ACHN (cell line): ENCODE results near the gene TUT1.
"Not testable (repeated sequence)": the region's sequence is repeated elsewhere in the genome, so short reads cannot be mapped to it uniquely, and the experiment has no call there.

Source experiments
- DNase-seq: peaks from one replicate; pipeline ENCODE4 v3.0.0-alpha.2; 2015
- in situ Hi-C: cut with HindIII; loops from 2 replicates; pipeline ENCODE4 v1.10.0; 2017; ENCODE audit warnings: low sequenced_read_pairs, low pct_ligation_motif_present, low pct_unique_long_range_greater_than_20kb

The TUT1 gene

DNA sequence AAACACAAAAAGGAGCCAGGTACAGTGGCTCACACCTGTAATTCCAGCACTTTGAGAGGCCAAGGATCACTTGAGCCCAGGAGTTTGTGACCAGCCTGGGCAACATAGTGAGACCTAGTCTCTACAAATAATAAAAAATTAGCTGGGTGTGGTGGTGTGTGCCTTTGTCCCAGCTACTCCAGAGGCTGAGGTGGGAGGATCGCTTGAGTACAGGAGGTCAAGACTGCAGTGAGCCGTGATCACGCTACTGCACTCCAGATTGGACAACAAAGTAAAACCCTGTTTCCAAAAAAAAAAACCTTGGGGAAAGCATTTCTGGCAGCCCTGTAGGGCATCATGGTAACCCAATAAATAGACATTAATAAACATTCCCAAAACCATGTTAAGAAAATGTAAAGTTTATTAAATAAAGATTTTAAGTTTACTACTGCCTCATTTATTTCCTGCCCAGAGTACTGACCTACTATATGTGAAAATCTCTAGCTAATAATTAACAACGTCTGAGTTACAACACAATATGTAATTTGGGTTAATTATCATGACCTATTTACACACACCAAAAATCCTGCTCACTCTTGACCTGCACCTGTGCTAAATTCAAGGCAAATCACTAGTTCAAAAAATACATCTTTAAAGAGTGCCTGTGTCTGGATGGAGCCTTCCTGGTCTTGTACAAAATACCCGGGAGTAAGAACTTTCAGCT, 26.1 kb downstream of the TUT1 start:
- no peak for DNase-seq
- in situ Hi-C loops: no loop called here

DNA sequence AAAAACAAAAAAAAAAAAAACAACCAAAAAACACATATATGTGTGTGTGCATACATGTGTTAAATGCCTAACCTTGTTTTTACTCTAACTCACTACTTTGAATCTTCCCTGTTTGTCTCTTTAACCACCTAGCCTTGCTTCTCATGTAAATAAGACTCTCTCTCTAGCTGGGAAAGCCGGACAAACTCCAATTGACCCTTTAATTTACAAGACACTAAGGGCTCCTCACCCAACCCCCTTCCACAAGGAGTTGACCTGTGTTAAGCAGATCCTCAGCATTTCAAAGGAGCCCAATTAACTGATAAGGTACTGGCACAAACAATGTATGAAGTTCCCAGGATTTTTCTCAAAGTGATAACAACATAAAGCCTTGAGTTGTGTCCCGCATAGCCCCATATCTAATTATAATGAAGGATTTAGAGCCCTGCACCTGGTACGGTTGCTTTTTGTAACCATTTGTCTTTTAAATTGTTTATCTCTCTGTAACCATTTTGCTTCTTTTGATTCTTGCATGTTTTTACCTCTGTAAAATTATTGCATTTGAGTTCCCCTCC, 29.6 kb downstream of the TUT1 start:
- DNase-seq: not testable (repeated sequence)

DNA sequence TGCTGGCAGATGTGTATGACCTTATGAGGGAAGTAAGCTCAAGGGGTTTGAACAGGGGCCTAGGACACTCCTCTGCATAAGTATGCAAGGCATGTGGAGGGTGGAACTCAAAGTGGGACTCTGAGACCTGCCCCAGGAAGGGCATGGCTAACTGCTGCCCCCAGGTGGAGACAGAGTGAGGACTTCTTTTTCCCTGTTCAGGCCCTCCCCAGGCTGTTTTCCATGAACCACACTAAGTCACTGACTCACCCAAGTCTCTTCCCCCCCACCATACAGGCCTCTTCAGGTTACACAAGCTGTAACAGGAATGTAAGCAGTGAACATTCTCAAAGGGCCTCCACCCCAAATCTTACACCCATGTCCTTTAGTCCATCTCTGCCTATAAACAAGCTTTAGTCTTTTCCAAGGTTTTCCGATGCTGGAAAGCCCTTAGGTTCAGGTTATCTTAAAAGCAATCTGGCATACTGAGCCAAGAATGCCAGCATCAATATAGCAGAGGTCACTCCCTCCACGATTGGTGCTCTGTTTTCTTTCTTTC, 30.7 kb downstream of the TUT1 start:
- in situ Hi-C loops: no loop called here
- DNase-seq: peak; percentile 95

More for the DNA sequence above, 29.6 kb downstream of the TUT1 start:
- in situ Hi-C loops: not testable (repeated sequence)

DNA sequence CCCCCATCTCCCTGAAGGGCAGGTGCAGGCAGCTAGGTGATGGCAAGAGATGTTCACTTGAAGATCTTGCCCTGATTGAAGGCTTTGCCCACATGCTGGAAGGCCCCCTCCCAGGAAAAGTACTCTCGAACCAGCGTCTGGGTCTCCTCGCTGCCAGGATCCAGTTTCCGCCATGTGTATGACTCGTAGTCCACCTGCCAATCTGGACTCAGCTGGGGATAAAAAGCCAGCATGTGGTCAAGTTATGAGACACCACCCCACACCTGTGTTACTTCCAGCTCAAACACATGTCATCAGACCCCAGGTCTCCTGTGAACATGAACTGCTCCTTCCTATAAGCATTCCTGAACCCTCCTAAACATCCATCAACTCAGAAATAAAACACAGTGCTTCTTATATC, 31.7 kb downstream of the TUT1 start:
- DNase-seq, in situ Hi-C loops: not testable (repeated sequence)

DNA sequence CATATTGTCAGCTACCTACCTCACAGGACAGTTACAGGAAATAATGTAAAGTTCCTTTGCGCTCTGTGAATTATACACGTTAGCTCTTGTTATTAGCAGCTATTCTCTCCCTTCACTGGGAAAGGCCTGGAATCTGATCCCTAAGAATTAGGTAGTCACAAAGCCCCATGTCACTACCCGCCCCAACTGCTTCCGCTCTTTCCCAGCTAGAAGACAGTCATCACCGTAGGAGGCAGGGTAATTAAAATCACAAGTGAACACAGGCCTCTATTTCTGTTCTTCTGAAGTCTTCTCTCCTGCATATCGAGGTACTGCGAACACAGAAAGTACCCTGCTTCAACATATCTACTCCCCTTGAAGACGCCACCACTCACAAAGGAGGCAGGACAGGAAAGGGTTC, 32.1 kb downstream of the TUT1 start:
- in situ Hi-C loops: no loop called here
- no peak for DNase-seq

DNA sequence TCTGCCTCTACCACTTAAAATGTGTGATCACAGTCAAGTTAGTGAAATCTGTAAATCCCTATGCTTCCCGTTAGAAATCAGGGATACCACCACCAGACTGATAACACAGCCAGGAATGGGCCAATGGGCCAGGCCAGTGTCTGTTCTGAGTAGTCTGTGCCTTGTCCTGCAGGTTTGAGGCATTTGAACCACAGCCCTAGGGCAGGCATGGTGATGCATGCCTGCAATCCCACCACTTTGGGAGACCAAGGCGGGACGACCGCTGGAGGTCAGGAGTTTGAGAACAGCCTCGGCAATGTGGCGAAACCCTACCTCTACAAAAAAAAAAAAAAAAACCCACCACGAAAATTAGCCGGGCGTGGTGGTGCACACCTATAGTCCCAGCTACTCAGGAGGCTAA, 32.7 kb downstream of the TUT1 start:
- in situ Hi-C loops: no loop called here

GRCh38 chr11:62556875-62557631, 34.3 kb downstream of the TUT1 start:
- no peak for DNase-seq
- in situ Hi-C loops: no loop called here

More for the DNA sequence above, 32.7 kb downstream of the TUT1 start:
- DNase-seq: no peak

DNA sequence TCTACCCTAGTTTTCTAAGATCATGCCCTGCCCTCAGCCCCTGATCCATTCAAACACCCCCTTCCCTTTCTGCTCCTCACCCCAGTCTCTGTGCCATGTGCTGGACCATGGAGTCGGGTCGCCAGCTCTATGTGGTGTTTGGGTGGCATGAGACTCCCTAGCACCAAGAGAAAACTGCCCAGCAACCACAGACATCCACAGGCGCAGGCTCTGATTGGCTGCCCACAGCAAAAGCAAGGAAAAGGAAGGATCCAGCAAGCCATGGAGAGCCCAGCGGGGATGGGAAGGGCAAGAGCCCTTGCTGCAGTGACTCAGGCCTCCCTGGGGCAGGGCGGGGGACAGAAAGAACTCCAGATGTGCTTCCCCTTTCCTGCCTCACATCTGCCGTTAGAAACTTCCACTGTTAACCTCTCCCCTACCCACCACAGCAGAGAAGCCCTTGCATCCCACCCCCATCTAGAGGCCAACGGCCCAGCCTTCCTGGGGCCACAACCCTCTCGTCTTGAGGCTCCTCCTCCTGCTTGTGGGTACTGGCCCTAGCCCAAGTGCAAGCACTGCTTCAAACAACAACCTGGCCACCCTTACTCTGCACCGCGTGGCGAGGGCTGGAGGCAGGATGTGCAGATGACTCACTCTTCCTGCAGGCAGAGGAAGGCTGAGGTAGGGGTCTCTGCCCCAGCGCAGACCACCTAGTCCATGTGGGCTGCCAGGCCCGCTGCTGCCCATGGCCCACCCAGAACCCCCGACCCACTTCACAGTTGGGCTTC, 35.0 kb downstream of the TUT1 start:
- DNase-seq: peak; percentile 95
- in situ Hi-C loops: no loop called here

- DNase-seq: peak; percentile 17
- in situ Hi-C loops: no loop called here
Measured at GRCh38 chr11:62555464-62556107, 35.7 kb downstream of the TUT1 start.

DNA sequence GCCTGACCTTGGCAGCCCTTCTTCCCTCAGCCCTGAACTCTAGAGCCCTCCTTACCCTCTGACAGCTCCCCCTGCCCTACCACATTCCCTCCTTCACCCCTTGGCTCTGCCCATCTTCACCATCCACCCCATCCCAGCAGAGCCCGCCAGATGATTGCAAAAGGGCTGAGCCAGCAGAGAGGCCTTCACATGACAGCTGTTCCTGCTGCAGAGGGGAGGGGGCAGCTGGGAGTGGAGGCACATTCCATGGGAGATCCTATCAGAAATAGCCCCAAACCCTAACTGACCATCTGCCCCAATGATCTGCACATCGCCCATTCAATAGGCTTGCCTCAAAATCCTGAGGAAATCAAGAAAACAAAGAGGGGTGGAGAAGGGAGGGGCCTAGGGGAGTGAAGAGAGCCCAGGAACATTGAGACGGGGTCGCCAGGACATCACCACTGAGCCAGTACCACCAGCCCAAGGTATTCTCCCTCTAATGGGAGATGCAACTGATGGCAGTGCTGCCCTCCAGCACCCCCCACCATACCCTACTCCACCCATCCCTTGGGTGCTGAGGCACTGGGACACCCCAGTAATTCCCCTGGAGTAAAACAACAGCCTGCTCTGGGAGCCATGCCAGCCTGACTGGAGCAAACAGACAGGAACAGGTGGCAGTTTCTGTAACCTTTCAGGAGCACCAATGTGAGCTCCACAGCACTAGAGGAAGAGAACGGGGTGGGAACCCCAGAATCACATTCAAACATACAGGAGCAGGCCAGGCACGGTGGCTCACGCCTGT, 36.7 kb downstream of the TUT1 start:
- in situ Hi-C loops: no loop called here
- no peak for DNase-seq

- DNase-seq: peak; percentile 88
Measured at GRCh38 chr11:62553839-62554361, 37.4 kb downstream of the TUT1 start.

GRCh38 chr11:62553080-62553838, 38.1 kb downstream of the TUT1 start:
- DNase-seq: peak; percentile 94

More at GRCh38 chr11:62553839-62554361, 37.4 kb downstream of the TUT1 start:
- in situ Hi-C loops: no loop called here

DNA sequence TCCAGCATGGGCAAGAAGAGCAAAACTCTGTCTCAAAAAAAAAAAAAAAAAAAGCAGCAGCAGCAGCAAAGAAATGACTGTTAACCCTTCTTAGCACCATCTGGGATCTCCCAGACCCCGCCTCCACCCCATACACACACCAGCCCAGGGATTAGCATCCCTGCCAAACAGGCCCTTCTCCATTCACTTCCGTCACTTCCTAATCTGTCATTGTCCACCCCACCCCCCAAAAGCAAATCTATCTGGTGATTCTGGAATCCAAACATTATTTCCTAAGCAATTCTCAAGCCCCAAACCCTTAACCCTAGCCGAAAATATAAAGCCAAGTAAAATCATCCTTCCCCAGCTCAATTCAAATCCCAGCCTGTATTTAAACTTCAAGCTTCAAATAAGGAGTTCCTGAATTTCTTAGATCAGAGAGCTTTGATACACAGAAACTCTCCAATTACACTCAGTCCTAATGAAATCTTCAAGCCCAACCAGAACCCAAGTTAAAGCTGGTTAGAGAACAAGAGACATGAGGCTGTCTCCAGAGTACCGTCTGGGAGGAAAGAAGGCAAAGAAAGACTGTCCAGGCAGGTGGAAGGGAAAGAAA, 38.7 kb downstream of the TUT1 start:
- in situ Hi-C loops: no loop called here
- DNase-seq: no peak

More at GRCh38 chr11:62553080-62553838, 38.1 kb downstream of the TUT1 start:
- in situ Hi-C loops: no loop called here

DNA sequence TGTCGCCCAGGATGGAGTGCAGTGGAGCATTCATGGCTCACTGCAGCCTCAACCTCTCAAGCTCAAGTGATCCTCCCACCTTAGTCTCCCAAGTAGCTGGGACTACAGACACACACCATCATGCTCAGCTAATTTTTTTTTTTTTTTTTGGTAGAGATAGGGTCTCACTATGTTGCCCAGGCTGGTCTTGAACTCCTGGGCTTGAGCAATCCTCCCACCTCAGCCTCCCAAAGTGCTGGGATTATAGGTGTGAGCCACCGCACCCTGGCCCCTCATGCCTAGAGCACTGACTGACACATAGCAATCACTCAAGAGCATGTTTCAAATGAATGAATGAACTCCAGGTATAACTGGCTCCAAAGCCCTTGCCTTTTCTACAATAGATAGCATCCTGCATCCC, 40.8 kb downstream of the TUT1 start:
- DNase-seq, in situ Hi-C loops: not testable (repeated sequence)

DNA sequence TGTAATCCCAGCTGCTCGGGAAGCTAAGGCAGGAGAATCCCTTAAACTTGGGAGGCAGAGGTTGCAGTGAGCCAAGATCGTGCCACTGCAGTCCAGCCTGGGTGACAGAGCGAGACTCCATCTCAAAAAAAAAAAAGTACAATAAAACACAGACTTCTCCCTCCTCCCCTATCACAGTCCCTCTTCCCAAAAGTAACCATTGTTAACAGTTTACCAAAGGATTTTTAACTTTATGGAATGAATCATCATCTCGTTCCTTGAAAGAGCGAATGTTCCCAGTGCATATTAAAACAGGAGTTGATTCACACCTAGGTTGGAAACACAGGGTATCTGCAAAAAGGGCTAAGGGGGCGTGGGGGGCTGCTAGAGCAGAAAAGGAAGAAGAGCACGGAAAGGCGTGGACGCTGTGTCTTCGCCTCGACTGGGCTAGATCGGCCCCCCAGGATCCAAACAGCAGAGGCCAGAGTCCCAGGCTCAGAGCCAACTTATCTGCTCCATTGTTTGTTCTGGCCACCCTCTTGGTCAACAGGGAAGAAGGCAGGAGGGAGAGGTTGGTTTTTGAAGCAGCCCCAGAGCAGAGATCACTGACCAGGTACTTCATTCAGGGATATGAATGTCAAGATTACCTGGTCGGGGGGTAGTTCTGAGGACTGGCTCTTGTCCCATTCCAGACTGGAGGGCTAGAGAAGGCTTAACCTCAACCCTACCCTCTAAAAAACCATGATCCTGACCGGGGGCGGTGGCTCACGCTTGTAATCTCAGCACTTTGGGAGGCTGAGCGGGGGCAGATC, 42.6 kb downstream of the TUT1 start:
- DNase-seq: no peak
- in situ Hi-C loops: no loop called here
